ENCODE results near the gene SHH.
"Not testable (repeated sequence)": the region's sequence is repeated elsewhere in the genome, so short reads cannot be mapped to it uniquely, and the experiment has no call there.

The SHH gene

GRCh38 chr7:155842496-155843265 is 30.4 kb upstream of the SHH start:
- DNase-seq = no peak

- no peak for DNase-seq
Observed at GRCh38 chr7:155840909-155841308, 28.6 kb upstream of the SHH start.

GRCh38 chr7:155840262-155840885 is 28.1 kb upstream of the SHH start:
- no peak for DNase-seq

- DNase-seq = no peak
Observed at GRCh38 chr7:155839461-155839860, 27.2 kb upstream of the SHH start.

GRCh38 chr7:155838312-155838711 is 26.0 kb upstream of the SHH start:
- not testable (repeated sequence) for DNase-seq

GRCh38 chr7:155837126-155837479 is 24.8 kb upstream of the SHH start:
- no peak for DNase-seq

GRCh38 chr7:155836216-155837125 is 24.2 kb upstream of the SHH start:
- DNase-seq = no peak

- DNase-seq = no peak
Observed at GRCh38 chr7:155835446-155836215, 23.4 kb upstream of the SHH start.

GRCh38 chr7:155834486-155835048 is 22.3 kb upstream of the SHH start:
- DNase-seq = no peak

- no peak for DNase-seq
Observed at GRCh38 chr7:155833651-155834050, 21.4 kb upstream of the SHH start.

GRCh38 chr7:155832581-155832981 is 20.3 kb upstream of the SHH start:
- DNase-seq = no peak

GRCh38 chr7:155831807-155832524 is 19.7 kb upstream of the SHH start:
- DNase-seq = no peak

GRCh38 chr7:155830961-155831806 is 18.9 kb upstream of the SHH start:
- DNase-seq = no peak

GRCh38 chr7:155829796-155830470 is 17.7 kb upstream of the SHH start:
- no peak for DNase-seq

- no peak for DNase-seq
Observed at GRCh38 chr7:155825336-155825735, 13.1 kb upstream of the SHH start.

GRCh38 chr7:155824227-155824886 is 12.1 kb upstream of the SHH start:
- no peak for DNase-seq

- DNase-seq = no peak
Observed at GRCh38 chr7:155821851-155822250, 9.6 kb upstream of the SHH start.

GRCh38 chr7:155820788-155821187 is 8.5 kb upstream of the SHH start:
- DNase-seq = no peak

- DNase-seq = no peak
Observed at GRCh38 chr7:155820246-155820645, 8.0 kb upstream of the SHH start.

- no peak for DNase-seq
Observed at GRCh38 chr7:155819186-155819585, 6.9 kb upstream of the SHH start.
